ENCODE data around the gene VANGL2.
"Not testable (repeated sequence)": the region's sequence is repeated elsewhere in the genome, so short reads cannot be mapped to it uniquely, and the experiment has no call there.

VANGL2 gene

DNA sequence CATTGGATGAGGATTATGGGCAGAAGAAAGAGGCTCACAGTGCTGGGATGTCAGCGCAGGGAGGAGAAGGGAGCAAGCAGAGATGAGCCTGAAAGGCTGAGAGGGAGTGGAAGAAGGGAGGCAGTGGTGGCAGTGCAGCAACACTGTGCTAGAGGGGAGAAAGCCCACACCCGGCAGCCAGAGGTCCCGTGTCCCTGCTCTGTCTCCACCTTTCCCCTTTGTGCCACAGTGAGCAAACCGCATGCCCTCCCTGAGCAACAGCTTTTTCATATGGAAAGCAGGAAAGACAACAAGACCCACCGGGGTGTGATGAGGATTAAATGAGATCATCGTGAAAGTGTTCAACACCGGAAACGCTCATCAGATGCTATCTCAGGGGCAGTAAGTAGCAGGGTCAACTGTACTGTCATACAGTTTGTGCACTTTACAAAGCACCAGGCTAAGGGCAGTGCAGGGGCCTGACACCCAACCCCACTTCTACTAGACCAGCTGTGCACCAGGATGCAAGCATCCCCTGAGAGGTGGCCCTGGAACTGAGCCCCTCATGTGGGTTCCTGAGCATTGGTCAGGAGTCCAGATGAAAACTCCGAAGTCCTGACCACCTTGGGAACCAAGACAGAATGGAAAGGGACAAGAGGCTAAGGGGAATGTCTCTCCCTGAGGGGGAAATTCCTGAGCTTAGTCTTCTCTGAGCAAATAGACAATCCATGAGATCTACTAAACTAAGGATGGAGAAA, 24.4 kb upstream of the VANGL2 start:
- peak overlapping the region; percentile 75 for H3K4me2 ChIP-seq (ENCODE audit: low read length)
- peak overlapping the region; percentile 37 for H3K9ac ChIP-seq (ENCODE audit: low read length)
- peaks cover 24% of the 10 kb centered on the region for H3K4me1 ChIP-seq (ENCODE audit: low read length)
- no peaks in the 10 kb centered on the region for H3K9me3 ChIP-seq (ENCODE audit: insufficient read depth, low read length)
- no peaks in the 10 kb centered on the region for H4K20me1 ChIP-seq (ENCODE audit: insufficient read depth, low read length)
- H2AFZ ChIP-seq (ENCODE audit: low read depth, low read length): peak overlapping the region; percentile 85
- peak overlapping the region; percentile 29 for H3K27ac ChIP-seq (ENCODE audit: low read length)
- peak overlapping the region; percentile 51 for H3K4me3 ChIP-seq (ENCODE audit: low read length)
- TF ChIP-seq EZH2phosphoT487 (IDR thresholded peaks at IDR 0.05; ENCODE audit: low read depth) (no peak), CTCF (IDR thresholded peaks at IDR 0.05; ENCODE audit: low read depth, low read length) (no peak)
- H3K36me3 ChIP-seq (replicated peaks; ENCODE audit: low read depth, low read length): no peaks in the 10 kb centered on the region
- H3K27me3 ChIP-seq (ENCODE audit: low read depth, low read length): peaks cover 7% of the 10 kb centered on the region; the same call in 1 of the 2 replicates
- no peaks in the 10 kb centered on the region for H3K79me2 ChIP-seq (ENCODE audit: low read length)

GRCh38 chr1:160376525-160377131, 23.7 kb upstream of the VANGL2 start:
- no peaks in the 10 kb centered on the region for H3K9me3 ChIP-seq (ENCODE audit: insufficient read depth, low read length)
- peaks cover 7% of the 10 kb centered on the region; the same call in 1 of the 2 replicates for H3K27me3 ChIP-seq (ENCODE audit: low read depth, low read length)
- H3K4me1 ChIP-seq (ENCODE audit: low read length): peaks cover 22% of the 10 kb centered on the region
- peak overlapping the region; percentile 51 for H3K4me3 ChIP-seq (ENCODE audit: low read length)
- TF ChIP-seq CTCF (IDR thresholded peaks at IDR 0.05; ENCODE audit: low read depth, low read length) (peak; percentile 99), EZH2phosphoT487 (IDR thresholded peaks at IDR 0.05; ENCODE audit: low read depth) (no peak)
- no peaks in the 10 kb centered on the region for H3K79me2 ChIP-seq (ENCODE audit: low read length)
- H3K9ac ChIP-seq (ENCODE audit: low read length): peak overlapping the region; percentile 37
- H2AFZ ChIP-seq (ENCODE audit: low read depth, low read length): peak overlapping the region; percentile 85
- H3K36me3 ChIP-seq (replicated peaks; ENCODE audit: low read depth, low read length): no peaks in the 10 kb centered on the region
- H4K20me1 ChIP-seq (ENCODE audit: insufficient read depth, low read length): no peaks in the 10 kb centered on the region
- H3K27ac ChIP-seq (ENCODE audit: low read length): no peak overlapping the region
- H3K4me2 ChIP-seq (ENCODE audit: low read length): peak overlapping the region; percentile 75

DNA sequence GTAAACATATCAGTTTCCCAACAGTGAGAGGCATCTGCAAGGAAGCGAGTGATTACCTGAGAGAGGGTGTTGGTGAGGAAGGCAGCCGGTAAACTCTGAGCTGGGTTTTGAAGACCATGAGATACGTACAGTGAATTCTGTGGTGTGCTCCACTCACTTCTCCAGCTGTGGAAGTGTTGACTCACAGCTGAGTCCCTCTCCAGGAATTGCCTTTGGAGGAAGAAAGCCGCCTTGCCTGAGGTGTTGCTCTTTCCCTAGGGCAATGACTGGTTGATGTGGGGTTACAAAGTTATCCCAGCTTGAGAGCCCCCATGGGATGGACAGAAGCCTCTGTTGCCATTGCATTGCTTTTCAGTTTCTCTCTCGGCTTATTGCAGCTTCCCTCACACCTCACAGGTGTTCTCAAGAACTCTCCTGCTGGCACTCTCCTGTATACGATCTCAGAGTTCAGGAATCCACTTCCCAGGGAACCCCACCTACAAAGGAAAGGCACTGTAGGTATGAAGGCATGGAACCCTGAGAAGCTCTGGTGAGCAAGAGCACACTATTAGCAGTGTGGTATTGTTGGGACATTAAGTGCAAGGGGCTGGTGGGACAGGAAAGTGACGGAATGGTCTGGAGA, 22.7 kb upstream of the VANGL2 start:
- no peaks in the 10 kb centered on the region for H3K79me2 ChIP-seq (ENCODE audit: low read length)
- H3K27ac ChIP-seq (ENCODE audit: low read length): no peak overlapping the region
- H3K4me3 ChIP-seq (ENCODE audit: low read length): no peak overlapping the region
- no peak overlapping the region for H3K9ac ChIP-seq (ENCODE audit: low read length)
- peaks cover 7% of the 10 kb centered on the region; the same call in 1 of the 2 replicates for H3K27me3 ChIP-seq (ENCODE audit: low read depth, low read length)
- no peaks in the 10 kb centered on the region for H4K20me1 ChIP-seq (ENCODE audit: insufficient read depth, low read length)
- peaks cover 17% of the 10 kb centered on the region for H3K4me1 ChIP-seq (ENCODE audit: low read length)
- no peaks in the 10 kb centered on the region for H3K9me3 ChIP-seq (ENCODE audit: insufficient read depth, low read length)
- no peak for TF ChIP-seq EZH2phosphoT487 (IDR thresholded peaks at IDR 0.05; ENCODE audit: low read depth)
- no peak for TF ChIP-seq CTCF (IDR thresholded peaks at IDR 0.05; ENCODE audit: low read depth, low read length)
- no peak overlapping the region for H2AFZ ChIP-seq (ENCODE audit: low read depth, low read length)
- no peak overlapping the region for H3K4me2 ChIP-seq (ENCODE audit: low read length)
- H3K36me3 ChIP-seq (replicated peaks; ENCODE audit: low read depth, low read length): no peaks in the 10 kb centered on the region

- not testable (repeated sequence) for H3K9me3 ChIP-seq (ENCODE audit: insufficient read depth, low read length); H3K4me2 ChIP-seq (ENCODE audit: low read length); H3K4me3 ChIP-seq (ENCODE audit: low read length); H3K36me3 ChIP-seq (replicated peaks; ENCODE audit: low read depth, low read length); H4K20me1 ChIP-seq (ENCODE audit: insufficient read depth, low read length); H3K27ac ChIP-seq (ENCODE audit: low read length); H3K9ac ChIP-seq (ENCODE audit: low read length); H3K4me1 ChIP-seq (ENCODE audit: low read length); H2AFZ ChIP-seq (ENCODE audit: low read depth, low read length); H3K27me3 ChIP-seq (ENCODE audit: low read depth, low read length); H3K79me2 ChIP-seq (ENCODE audit: low read length)
These were observed 15.6 kb upstream of the VANGL2 start for GRCh38 chr1:160384812-160385211.

DNA sequence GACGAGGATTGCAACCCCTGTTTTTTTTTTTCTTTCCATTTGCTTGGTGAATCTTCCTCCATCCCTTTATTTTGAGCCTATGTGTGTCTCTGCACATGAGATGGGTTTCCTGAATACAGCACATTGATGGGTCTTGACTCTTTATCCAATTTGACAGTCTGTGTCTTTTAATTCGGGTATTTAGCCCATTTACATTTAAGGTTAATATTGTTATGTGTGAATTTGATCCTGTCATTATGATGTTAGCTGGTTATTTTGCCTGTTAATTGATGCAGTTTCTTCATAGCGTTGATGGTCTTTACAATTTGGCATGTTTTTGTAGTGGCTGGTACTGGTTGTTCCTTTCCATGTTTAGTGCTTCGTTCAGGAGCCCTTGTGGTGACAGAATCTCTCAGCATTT, 12.0 kb upstream of the VANGL2 start:
- H3K4me3 ChIP-seq (ENCODE audit: low read length); H3K36me3 ChIP-seq (replicated peaks; ENCODE audit: low read depth, low read length); H3K4me2 ChIP-seq (ENCODE audit: low read length); H3K9ac ChIP-seq (ENCODE audit: low read length); H3K4me1 ChIP-seq (ENCODE audit: low read length); H4K20me1 ChIP-seq (ENCODE audit: insufficient read depth, low read length); H2AFZ ChIP-seq (ENCODE audit: low read depth, low read length); H3K27ac ChIP-seq (ENCODE audit: low read length); H3K79me2 ChIP-seq (ENCODE audit: low read length); H3K9me3 ChIP-seq (ENCODE audit: insufficient read depth, low read length); H3K27me3 ChIP-seq (ENCODE audit: low read depth, low read length): not testable (repeated sequence)

Data from OCI-LY3 (cell line).